ENCODE data around the gene CLCN4.

Gene CLCN4

GRCh38 chrX:10244915-10245622 lies 88.3 kb downstream of the CLCN4 start:
- DNase-seq, result no peak

GRCh38 chrX:10245886-10246285 lies 89.1 kb downstream of the CLCN4 start:
- no peak for DNase-seq

GRCh38 chrX:10246297-10246696 lies 89.5 kb downstream of the CLCN4 start:
- DNase-seq, result no peak

GRCh38 chrX:10246846-10247245 lies 90.1 kb downstream of the CLCN4 start:
- no peak for DNase-seq

GRCh38 chrX:10254739-10255138 lies 98.0 kb downstream of the CLCN4 start:
- DNase-seq, result no peak

GRCh38 chrX:10259716-10260115 lies 102.9 kb downstream of the CLCN4 start:
- no peak for DNase-seq

- no peak for DNase-seq
Observed at GRCh38 chrX:10265775-10266174, 109.0 kb downstream of the CLCN4 start.

- DNase-seq, result no peak
Observed at GRCh38 chrX:10278716-10279115, 121.9 kb downstream of the CLCN4 start.

GRCh38 chrX:10280071-10280470 lies 123.3 kb downstream of the CLCN4 start:
- DNase-seq, result no peak

GRCh38 chrX:10282490-10282889 lies 125.7 kb downstream of the CLCN4 start:
- DNase-seq, result no peak

- no peak for DNase-seq
Observed at GRCh38 chrX:10286195-10286594, 129.4 kb downstream of the CLCN4 start.
